Nephron progenitor cell (in vitro differentiated cells): ENCODE data around the gene RNMT.

Experiments used
- DNase-seq: peaks from one replicate; pipeline ENCODE4 v3.0.0; 2021
- H3K27ac Mint-ChIP-seq: 2 replicates; pipeline ENCODE4 v1.8.0; 2021; ENCODE audit warnings: mild to moderate bottlenecking, moderate library complexity, mixed read lengths
- H3K27me3 Mint-ChIP-seq: 2 replicates; pipeline ENCODE4 v1.8.0; 2021; ENCODE audit warnings: mild to moderate bottlenecking, low read depth, mixed read lengths; ENCODE audit not compliant: poor library complexity
- H3K36me3 Mint-ChIP-seq: 2 replicates; pipeline ENCODE4 v1.8.0; 2021; ENCODE audit warnings: low read depth, mixed read lengths
- H3K4me1 Mint-ChIP-seq: 2 replicates; pipeline ENCODE4 v1.8.0; 2021; ENCODE audit warnings: mixed read lengths
- H3K4me3 Mint-ChIP-seq: 2 replicates; pipeline ENCODE4 v1.8.0; 2021; ENCODE audit warnings: mild to moderate bottlenecking, moderate library complexity, mixed read lengths
- H3K9me3 Mint-ChIP-seq: 2 replicates; pipeline ENCODE4 v1.8.0; 2021; ENCODE audit warnings: mild to moderate bottlenecking, moderate library complexity, mixed read lengths
- TF ChIP-seq, protein P1 (sequence below): fragments of 200-600 bp; sonication (generic); IDR thresholded peaks from 2 replicates; pipeline ENCODE4 v1.5.0; 2021; ENCODE audit warnings: antibody characterized with exemption

RNMT gene

DNA sequence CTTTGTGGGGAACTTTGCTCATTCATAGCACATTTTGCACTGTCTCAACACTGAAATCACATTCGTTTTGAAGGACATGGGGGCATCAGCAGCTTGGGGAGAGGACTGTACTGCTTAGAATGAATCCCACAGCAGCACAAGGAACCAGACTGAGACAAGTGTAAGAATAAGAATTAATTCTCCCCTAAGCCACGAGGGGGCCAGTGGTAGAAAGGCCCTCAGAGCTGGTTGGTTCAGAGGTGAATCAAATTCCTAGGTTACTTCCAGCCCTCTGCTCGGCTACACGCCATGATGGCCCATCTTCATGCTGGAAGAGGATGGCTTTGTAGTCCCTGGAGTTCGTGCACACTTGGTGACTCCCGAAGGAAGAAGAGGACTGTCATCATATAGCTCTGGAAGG, 85.5 kb downstream of the RNMT start:
- H3K36me3 Mint-ChIP-seq = no peaks in the 10 kb centered on the region
- TF ChIP-seq, protein P1, sequence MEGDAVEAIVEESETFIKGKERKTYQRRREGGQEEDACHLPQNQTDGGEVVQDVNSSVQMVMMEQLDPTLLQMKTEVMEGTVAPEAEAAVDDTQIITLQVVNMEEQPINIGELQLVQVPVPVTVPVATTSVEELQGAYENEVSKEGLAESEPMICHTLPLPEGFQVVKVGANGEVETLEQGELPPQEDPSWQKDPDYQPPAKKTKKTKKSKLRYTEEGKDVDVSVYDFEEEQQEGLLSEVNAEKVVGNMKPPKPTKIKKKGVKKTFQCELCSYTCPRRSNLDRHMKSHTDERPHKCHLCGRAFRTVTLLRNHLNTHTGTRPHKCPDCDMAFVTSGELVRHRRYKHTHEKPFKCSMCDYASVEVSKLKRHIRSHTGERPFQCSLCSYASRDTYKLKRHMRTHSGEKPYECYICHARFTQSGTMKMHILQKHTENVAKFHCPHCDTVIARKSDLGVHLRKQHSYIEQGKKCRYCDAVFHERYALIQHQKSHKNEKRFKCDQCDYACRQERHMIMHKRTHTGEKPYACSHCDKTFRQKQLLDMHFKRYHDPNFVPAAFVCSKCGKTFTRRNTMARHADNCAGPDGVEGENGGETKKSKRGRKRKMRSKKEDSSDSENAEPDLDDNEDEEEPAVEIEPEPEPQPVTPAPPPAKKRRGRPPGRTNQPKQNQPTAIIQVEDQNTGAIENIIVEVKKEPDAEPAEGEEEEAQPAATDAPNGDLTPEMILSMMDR = peak; percentile 27
- H3K27ac Mint-ChIP-seq = no peak overlapping the region
- no peaks in the 10 kb centered on the region for H3K9me3 Mint-ChIP-seq
- H3K4me3 Mint-ChIP-seq = no peak overlapping the region
- peaks cover 5% of the 10 kb centered on the region for H3K27me3 Mint-ChIP-seq
- peaks cover 5% of the 10 kb centered on the region for H3K4me1 Mint-ChIP-seq
- DNase-seq = no peak

DNA sequence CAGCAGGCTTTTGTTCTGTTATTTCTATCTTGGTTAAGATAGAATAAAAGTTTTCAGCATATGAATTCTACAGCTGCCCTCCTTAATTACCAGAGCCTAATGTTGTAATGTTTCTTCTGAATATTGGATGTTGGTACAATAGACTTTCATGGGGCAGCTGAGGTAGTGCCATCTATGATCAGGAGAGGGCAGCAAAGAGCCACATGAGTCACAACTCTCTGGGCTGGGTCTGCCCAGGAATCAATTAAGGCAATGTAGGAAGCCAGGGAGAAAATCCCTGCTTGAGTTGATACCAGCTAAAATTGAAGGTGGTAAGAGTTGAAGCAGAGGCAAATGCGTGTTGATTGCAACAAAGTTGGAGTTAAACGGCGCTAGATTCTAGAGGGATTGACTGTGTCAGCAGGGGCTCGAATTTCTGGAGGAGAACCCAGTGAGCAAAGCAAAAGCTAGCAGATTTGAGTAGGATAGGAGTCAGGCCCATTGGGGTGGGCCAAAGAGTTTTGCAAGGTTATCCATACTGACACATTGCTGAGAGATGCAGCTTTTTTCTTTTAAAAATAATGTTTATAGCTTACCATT, 86.9 kb downstream of the RNMT start:
- no peak overlapping the region for H3K4me3 Mint-ChIP-seq
- no peaks in the 10 kb centered on the region for H3K9me3 Mint-ChIP-seq
- TF ChIP-seq, protein P1 = peak; percentile 84
- peaks cover 5% of the 10 kb centered on the region for H3K4me1 Mint-ChIP-seq
- no peak overlapping the region for H3K27ac Mint-ChIP-seq
- H3K36me3 Mint-ChIP-seq = no peaks in the 10 kb centered on the region
- peaks cover 5% of the 10 kb centered on the region for H3K27me3 Mint-ChIP-seq
- peak; percentile 75 for DNase-seq
